GM18526 (cell line): ENCODE data around the gene LIPA.

ENCODE experiments used
- POLR2A ChIP-seq: IDR thresholded peaks from 3 replicates; pipeline ENCODE4 v1.6.1; 2011; ENCODE audit not compliant: insufficient read length; ENCODE audit errors: extremely low read depth

The LIPA gene

GRCh38 chr10:89251409-89252224 lies at the start of gene LIPA:
Gene LIPA (minus strand): TSS chr10:89251775. CDS start chr10:89247648, 4,127 bp downstream.
- peak; percentile 89 for TF ChIP-seq POLR2A

DNA sequence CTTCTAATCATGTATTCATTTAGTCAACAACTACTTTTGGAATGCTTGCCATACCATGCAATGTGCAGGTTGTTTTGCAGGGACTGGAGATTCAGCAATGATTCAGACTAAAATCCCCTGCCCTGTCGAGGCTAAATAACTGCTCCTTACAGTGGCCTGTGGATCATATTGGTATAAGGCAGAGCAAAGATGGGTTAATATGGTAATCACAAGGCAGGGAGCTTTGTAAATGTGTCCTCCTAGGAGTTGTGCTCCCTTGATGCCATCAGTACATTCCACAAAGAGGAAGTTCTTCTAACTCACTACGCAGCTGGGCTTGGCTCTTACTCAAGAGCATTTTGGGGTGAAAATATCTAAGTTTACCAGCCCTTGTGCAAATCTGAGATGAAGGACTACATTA lies 49.7 kb upstream of the LIPA start:
- TF ChIP-seq POLR2A = no peak

DNA sequence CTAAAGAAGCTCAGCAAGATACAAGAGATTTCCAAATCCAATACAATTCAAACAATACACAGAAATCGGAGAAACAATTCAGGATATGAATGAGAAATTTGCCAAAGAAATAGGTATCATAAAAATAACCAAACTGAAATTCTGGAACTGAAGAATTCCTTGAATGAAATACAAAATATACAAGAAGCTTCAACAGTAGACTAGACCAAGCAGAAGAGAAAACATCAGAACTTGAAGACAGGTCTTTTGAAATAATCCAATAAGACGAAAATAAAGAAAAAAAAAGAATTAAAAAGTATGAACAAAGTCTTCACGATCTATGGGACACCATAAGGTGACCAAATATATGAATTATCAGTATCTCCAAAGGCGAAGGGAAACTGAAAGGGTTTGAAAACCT lies 47.5 kb upstream of the LIPA start:
- TF ChIP-seq POLR2A = no peak

DNA sequence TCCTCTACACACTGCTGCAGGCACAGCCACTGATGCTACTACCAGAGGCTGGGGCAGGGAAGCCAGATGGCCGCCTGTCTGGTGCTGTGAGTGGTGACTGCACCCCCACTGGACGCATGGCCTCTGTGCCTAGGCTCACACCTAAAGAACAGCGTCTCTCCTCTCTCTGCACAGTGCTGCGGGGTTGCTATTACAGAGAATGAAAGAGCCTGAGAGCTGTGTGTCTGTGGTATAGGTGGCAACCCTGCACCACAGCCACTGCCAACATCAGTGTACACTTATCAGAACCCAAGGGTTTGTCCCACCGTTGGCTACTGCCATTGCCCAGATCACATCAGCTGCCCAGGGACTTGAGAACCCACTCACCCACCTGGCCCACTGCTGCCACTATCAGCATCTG lies 46.2 kb upstream of the LIPA start:
- TF ChIP-seq POLR2A = no peak

DNA sequence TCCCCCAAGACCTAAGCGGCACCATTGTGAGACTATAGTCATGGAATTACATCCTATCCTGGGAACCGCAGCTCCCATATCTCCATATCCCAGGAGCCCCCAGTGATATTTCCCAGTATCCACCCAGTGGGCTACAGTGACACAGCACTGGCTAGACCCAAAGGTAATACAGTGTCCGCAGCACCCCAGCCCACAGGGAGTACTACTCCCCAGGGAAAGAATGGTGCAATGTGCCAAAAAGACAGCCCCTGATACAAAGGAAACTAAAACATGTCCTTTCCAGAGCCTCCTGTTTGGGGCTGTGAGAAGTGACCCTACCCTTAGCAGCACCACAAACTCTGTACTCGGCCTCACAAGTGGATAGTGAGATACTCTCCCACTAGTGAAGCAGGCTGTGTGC lies 45.8 kb upstream of the LIPA start:
- no peak for TF ChIP-seq POLR2A

GRCh38 chr10:89296220-89296648 lies 44.7 kb upstream of the LIPA start:
- TF ChIP-seq POLR2A = no peak

DNA sequence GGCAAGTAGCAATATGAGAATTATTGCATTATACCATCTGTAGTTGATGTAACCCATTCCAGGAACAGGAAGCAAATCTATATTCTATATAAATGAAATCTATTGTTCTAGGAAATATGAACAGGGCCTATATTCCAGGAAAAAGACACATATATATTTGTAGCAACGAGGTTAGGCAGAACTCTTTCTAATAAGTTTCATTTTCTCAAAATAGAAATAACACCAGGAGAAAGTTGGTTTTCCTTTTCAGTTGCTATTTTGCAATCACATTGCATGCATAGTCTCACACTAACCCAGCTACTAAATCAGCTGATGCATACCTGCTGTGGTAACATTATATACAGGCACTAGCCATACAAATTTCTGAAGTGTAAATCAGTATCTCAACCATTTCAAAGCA lies 44.0 kb upstream of the LIPA start:
- no peak for TF ChIP-seq POLR2A

GRCh38 chr10:89294721-89295239 lies 43.2 kb upstream of the LIPA start:
- TF ChIP-seq POLR2A = no peak

DNA sequence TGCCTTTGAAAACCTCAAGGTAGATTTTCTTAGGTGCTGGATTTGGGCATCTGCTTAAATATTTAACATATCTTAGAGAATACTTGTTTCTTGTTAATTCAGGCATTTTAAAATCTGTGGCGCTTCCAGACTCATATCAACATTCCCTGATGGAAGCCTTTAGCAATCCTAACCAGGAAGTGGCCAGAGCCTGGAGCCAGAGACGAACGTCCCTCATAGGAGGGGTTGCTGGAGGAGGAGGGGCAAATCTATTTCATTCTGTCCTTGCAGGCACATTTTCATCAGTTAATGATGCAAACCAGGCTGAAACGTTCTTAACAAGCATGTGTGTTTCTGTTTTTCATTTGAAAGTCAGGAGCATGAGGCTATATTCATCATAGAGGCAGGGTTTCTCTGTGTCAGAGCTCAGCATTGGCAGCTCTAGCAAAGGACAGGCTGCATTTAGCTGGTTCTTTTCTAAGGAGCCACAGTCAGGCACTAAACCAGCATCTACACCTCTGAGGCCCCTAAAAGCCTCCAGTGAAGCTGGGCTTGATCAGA lies 32.4 kb upstream of the LIPA start:
- TF ChIP-seq POLR2A = no peak

DNA sequence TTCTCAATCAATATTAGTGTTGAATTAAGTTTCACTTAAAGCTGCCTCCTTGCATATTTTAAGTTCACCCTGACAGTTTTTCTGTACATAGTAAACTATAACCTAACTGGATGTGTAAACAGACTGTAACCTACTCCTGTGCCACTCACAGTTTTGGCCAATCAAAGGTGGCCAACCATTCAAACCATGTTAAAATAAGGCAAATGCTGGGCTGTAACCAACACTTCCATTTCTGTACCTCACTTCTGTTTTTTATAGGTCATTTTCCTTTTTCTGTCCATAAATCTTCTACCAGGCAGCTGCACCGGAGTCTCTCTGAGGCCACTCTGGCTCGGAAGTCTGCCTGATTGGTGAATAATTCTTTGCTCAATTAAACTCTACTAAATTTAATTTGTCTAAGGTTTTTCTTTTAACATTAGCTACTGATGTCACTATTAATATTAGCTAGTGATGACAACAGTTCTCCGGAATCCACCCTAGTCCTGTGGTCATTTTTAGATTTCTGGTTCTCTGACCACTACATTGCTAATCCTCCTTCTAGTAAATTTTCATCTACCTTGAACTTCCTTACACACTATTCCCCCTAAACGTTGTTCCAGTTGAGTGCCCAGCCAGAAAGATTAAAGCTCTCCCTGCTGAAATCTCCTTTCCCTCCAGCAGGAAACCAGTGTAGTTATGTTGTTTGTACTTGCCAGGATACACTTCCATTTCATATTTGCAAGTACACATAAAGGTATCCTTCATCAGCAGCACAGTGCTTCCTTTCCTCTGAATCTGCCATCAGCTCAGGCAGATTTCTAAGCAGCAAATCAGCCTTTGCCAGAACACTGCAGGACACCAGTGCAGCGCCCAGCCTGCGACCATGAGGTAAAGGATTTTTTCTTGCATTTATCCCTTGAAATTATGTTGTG lies 31.7 kb upstream of the LIPA start:
- no peak for TF ChIP-seq POLR2A

DNA sequence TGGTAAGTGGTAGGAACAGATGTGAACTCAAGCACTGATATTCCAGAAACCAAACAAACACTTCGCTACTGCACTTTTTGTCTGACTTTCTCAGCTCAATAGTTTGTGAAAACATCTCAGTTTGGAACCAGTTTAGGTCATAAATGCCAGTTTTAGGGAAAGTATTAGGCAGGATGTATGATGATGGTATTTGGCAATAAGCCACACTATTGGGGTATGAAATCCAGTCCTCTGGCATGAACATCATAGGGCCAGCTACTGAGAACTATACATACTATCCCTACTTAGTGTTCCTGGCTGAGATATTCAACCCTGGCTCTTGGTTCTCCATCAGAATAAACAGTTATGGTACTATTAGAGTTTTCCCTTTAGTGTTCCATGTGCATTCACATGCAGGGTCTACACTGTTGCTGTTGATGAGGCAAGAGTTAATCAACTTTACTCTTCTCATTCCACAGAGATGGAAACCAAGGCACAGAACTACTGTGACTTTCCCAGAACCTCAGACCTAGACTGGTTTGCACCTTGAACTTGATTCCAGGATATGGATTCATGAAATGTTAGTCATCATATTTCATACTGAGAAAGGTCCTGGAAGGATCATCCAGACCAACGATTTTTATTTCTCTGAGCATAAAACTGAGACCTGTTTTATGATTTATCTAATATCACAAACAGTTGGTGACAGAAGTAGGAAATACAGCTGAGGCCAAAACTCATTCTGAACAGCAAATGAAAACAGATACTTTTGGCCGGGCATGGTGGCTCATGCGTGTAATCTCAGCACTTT lies 30.2 kb upstream of the LIPA start:
- no peak for TF ChIP-seq POLR2A

DNA sequence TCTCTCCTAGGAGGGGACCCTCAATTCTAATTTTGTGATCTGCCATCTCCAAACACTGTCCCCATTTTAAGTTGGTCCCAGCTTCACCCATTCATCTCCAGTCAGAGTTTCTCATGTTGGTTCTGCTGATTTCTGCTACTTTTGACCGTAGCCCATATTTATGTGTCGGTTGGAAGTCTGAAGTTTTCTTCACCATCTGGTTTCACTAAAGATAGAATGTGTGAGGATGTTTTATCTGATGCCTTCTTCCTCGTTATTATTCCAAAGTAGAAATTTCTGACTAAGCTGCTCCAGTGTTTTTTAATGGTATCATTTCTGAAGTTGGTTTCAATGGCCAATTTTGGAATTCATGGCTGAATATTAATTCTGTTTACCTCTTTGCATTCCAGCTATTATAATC lies 28.9 kb upstream of the LIPA start:
- no peak for TF ChIP-seq POLR2A

DNA sequence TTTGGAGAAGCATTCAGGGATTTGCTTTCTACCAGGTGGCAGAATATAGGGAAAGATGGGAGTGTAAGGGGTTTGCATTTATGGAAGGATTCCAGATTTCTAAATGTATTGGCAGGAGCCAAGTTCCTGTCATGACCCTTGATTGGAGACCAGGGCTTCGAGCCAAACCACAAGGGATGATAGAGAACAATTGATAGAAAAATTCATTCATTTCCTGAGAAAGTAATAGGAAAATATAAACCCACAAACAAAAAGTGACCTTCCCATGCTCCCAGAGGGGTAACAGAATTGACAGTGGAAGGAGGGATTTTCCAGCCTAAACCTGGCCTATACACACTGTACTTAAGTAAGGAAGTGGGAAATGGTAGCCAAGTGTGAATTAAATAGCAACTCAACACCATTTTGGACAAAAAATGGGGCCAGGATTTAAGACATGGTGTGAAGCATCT lies 27.9 kb upstream of the LIPA start:
- TF ChIP-seq POLR2A = no peak

DNA sequence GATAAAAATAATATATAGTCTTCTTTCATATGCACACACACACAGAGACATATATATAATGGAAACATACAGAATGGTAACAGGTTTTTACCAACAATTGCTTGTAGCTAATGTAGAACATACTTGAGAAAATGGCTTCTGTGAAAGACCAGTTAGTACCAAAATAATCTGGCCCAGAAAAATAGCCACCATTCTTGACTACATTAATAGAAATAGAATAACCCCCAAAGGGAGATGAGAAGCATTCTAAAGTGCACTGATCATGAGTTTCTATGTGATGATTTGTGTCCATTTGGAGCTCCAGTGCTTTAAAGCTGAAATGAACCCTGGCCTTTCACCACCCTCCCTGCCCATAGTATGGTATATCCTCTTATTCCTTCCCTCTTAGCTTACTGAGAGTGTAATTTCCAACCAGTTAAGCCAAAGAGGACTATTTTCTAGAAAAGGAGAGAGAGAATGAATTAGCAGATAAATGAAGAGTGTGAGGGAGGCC lies 27.4 kb upstream of the LIPA start:
- no peak for TF ChIP-seq POLR2A
